Activated CD8-positive, alpha-beta memory T cell treated with anti-CD3 and anti-CD28 coated beads, Interleukin-2, amount 10 ng/mL, durations not matched to agents 7 days and 5 days (primary cell): Measurements from ENCODE around the gene UBAP2L. TPM values are rescaled to one million over a fixed set of nuclear protein-coding genes. Genes with fewer than 3 reads are reported as not detected.
A peak's percentile ranks its signal among the peaks of the same experiment; 100 is the strongest.

Source experiments
- ATAC-seq: fragments of 150-1000 bp; cut with Tn5 transposase; one replicate; pipeline ENCODE4 v1.10.0; 2021; ENCODE audit warnings: moderate library complexity
- CTCF ChIA-PET: fragments of 350-600 bp; sonication (Branson Sonifier 250); formaldehyde crosslinking; loops from one replicate; lab custom pipeline; 2021; ENCODE audit warnings: antibody characterized with exemption; lab: Charles Lee
- DNase-seq: peaks from one replicate; pipeline ENCODE4 v3.0.0-alpha.2; 2020
- H3K27ac Mint-ChIP-seq: one replicate; pipeline ENCODE4 v1.8.0; 2021; ENCODE audit warnings: mild to moderate bottlenecking, mixed read lengths
- H3K27me3 Mint-ChIP-seq: one replicate; pipeline ENCODE4 v1.8.0; 2021; ENCODE audit warnings: mixed read lengths
- H3K36me3 Mint-ChIP-seq: one replicate; pipeline ENCODE4 v1.8.0; 2021; ENCODE audit warnings: mild to moderate bottlenecking, mixed read lengths
- H3K4me1 Mint-ChIP-seq: one replicate; pipeline ENCODE4 v1.8.0; 2021; ENCODE audit warnings: mixed read lengths
- H3K4me3 Mint-ChIP-seq: one replicate; pipeline ENCODE4 v1.8.0; 2021; ENCODE audit warnings: mild to moderate bottlenecking, moderate library complexity, mixed read lengths
- H3K9me3 Mint-ChIP-seq: one replicate; pipeline ENCODE4 v1.8.0; 2022; ENCODE audit warnings: low read depth, mixed read lengths
- total RNA-seq, 2 experiments: library from RNA; stranded (reverse); gene quantifications; one replicate each; pipeline ENCODE4 v1.2.3, GENCODE V29; 2021

UBAP2L gene, protein sequence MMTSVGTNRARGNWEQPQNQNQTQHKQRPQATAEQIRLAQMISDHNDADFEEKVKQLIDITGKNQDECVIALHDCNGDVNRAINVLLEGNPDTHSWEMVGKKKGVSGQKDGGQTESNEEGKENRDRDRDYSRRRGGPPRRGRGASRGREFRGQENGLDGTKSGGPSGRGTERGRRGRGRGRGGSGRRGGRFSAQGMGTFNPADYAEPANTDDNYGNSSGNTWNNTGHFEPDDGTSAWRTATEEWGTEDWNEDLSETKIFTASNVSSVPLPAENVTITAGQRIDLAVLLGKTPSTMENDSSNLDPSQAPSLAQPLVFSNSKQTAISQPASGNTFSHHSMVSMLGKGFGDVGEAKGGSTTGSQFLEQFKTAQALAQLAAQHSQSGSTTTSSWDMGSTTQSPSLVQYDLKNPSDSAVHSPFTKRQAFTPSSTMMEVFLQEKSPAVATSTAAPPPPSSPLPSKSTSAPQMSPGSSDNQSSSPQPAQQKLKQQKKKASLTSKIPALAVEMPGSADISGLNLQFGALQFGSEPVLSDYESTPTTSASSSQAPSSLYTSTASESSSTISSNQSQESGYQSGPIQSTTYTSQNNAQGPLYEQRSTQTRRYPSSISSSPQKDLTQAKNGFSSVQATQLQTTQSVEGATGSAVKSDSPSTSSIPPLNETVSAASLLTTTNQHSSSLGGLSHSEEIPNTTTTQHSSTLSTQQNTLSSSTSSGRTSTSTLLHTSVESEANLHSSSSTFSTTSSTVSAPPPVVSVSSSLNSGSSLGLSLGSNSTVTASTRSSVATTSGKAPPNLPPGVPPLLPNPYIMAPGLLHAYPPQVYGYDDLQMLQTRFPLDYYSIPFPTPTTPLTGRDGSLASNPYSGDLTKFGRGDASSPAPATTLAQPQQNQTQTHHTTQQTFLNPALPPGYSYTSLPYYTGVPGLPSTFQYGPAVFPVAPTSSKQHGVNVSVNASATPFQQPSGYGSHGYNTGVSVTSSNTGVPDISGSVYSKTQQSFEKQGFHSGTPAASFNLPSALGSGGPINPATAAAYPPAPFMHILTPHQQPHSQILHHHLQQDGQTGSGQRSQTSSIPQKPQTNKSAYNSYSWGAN
- 100 to 1,000 TPM; 162 to 201 TPM for total RNA-seq

DNA sequence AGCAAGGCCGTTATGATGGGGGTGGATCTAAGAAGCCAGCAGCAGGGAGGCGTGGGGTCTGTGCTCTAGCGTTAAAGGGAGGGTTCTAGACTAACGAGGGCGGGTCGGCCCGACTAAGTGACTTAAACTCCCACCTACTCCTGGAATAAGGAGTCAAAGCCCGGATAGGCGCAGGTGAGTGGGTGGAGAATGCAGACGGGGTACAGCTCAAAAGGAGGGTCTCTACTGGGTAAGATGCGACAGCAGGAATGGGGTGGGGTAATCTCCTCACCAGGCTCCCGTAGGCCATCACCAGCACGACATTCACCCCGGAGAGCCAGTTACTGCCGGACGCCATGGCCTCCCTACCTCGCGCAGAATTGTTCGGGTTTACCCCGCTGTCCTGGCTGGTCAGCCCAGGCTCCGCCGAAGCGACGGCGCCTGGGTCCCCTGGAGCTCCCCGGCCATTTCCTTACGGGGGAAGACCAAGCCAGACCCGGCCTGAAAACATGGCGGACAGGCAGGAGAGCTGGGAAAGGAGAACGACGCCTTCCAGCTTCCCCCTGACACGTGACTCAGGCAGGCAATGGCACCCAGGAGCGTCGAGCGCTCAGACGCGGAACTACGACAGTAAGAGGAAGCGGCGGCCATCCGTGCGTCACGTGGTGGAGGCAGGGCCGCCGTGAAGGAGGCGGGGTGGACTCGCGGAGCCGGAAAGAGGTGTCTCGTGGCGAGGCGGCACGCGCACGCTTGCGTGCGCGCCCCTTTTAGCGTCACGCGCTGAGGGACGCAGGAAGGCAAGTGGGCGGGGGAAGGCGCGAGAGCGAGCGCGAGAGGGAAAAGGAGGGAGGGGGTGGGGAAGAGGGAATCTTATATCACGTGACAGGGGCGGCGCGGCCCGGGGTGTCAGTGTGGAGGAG lies at the start of gene UBAP2L:
Gene UBAP2L (plus strand): TSS at position 885 of the 899 bp plus-strand sequence. CDS start 4,169 bp downstream, outside the sequence.
- Mint-ChIP-seq H3K4me3 (peak within 1 kb of the TSS; percentile 99), H3K9me3 (peaks cover 2% of the 10 kb centered on the region), H3K36me3 (peaks cover 63% of the 10 kb centered on the region), H3K27ac (peak within 1 kb of the TSS; percentile 93), H3K27me3 (no peaks in the 10 kb centered on the region), H3K4me1 (peaks cover 65% of the 10 kb centered on the region)
- DNase-seq (peak; percentile 99), ATAC-seq (peak; percentile 91)
- CTCF ChIA-PET: interaction anchor here (0.6 to 2.9 kb wide), 9 partner anchors 21 to 273 kb away, joined by 3 to 9 read pairs (median 4); partner anchors contain the start of genes ATP8B2 and HAX1

DNA sequence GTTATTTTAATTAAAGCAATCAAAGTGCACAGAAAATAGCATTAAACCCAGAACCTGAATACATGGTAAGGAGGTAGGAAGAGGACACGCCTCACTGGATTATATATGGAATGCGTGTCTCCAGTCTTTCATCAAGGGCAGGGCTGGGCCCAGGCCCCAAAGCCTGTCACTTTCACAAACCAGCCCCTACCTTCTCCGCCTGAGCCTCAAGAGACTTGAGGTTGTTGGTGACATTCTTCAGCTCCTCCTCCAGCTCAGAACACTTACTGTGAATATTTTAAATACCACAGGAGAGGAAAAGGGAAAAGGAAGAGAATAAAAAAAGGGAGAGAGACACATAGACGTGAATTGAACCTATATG lies 49.6 kb upstream of the UBAP2L start:
- ATAC-seq: no peak
- no peak overlapping the region for H3K4me3 Mint-ChIP-seq
- CTCF ChIA-PET: interaction anchor here (1.0 kb wide), 1 partner anchor 308 kb away, joined by 3 read pairs; no protein-coding TSS in a partner anchor
- H3K4me1 Mint-ChIP-seq: peaks cover 34% of the 10 kb centered on the region
- no peak overlapping the region for H3K27ac Mint-ChIP-seq
- no peaks in the 10 kb centered on the region for H3K9me3 Mint-ChIP-seq
- peaks cover 72% of the 10 kb centered on the region for H3K36me3 Mint-ChIP-seq
- no peaks in the 10 kb centered on the region for H3K27me3 Mint-ChIP-seq
- DNase-seq: no peak

DNA sequence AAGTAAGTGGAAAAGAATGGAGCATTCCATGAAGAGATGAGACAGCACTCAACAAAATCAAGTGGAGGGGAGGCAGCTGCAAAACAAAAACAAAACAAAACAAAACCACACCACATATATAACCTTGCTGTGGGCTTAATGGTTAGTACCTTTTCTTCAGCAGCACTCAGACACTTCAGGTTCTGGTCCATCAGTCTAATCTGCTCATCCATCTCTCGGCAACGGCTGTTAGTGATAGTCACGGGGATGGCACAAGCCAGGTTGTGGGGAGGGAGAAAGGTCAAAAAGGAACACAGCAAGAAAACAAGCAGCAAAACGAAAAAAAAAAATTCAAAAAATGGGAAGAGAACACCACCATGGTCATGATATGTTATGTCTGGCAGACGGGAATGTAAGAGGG lies 48.9 kb upstream of the UBAP2L start:
- H3K27me3 Mint-ChIP-seq: no peaks in the 10 kb centered on the region
- no peak overlapping the region for H3K4me3 Mint-ChIP-seq
- peak overlapping the region; percentile 16 for H3K27ac Mint-ChIP-seq
- H3K4me1 Mint-ChIP-seq: peaks cover 38% of the 10 kb centered on the region
- peaks cover 72% of the 10 kb centered on the region for H3K36me3 Mint-ChIP-seq
- CTCF ChIA-PET: no interaction called here
- H3K9me3 Mint-ChIP-seq: no peaks in the 10 kb centered on the region
- ATAC-seq (no peak), DNase-seq (no peak)

DNA sequence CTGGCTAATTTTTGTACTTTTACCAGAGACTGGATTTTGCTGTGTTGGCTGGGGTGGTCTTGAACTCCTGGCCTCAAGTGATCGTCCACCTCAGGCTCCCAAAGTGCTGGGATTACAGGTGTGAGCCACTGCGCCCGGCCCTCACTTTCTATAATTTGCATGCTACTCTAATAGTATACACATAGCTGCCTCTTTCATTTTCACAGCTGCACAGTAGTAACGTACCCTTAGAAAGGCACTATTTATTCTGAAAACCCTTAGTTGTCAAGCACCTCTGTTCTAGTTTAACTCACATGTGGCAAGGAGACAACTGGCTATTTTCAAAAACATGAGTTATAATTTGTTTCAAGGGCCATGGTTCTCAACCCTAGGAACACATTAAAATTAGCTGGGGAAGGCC lies 46.1 kb upstream of the UBAP2L start:
- H3K9me3 Mint-ChIP-seq: no peaks in the 10 kb centered on the region
- no peak overlapping the region for H3K4me3 Mint-ChIP-seq
- DNase-seq: no peak
- H3K36me3 Mint-ChIP-seq: peaks cover 73% of the 10 kb centered on the region
- peaks cover 66% of the 10 kb centered on the region for H3K4me1 Mint-ChIP-seq
- H3K27me3 Mint-ChIP-seq: no peaks in the 10 kb centered on the region
- no peak overlapping the region for H3K27ac Mint-ChIP-seq
- CTCF ChIA-PET: interaction anchor here (1.4 kb wide), 1 partner anchor 25 kb away, joined by 3 read pairs; no protein-coding TSS in a partner anchor
- no peak for ATAC-seq

DNA sequence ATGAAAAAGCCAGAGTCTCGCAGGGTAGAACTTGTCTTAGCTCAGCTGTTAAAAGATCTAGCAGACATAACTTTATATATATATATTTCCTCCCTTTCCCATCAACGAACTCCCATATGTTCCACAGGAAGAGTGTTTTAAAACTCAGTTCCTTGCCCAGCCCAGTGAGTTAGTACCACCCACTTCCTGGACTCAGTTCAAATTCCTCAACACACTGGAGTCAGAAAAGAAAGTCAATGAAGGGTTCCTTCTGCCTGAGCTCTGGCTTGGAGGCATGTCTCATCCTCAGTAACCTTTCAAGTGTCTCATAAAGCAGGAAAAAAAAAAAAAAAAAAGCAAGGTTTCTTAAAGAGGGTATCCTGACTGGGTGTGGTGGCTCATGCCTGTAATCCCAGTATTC lies 44.4 kb upstream of the UBAP2L start:
- peaks cover 69% of the 10 kb centered on the region for H3K4me1 Mint-ChIP-seq
- H3K27me3 Mint-ChIP-seq: no peaks in the 10 kb centered on the region
- peak overlapping the region; percentile 71 for H3K27ac Mint-ChIP-seq
- H3K9me3 Mint-ChIP-seq: no peaks in the 10 kb centered on the region
- H3K4me3 Mint-ChIP-seq: no peak overlapping the region
- no peak for DNase-seq
- no peak for ATAC-seq
- CTCF ChIA-PET: interaction anchor here (0.7 to 1.6 kb wide), 3 partner anchors 23 to 175 kb away, joined by 3 to 7 read pairs (median 3); no protein-coding TSS in a partner anchor
- peaks cover 71% of the 10 kb centered on the region for H3K36me3 Mint-ChIP-seq

DNA sequence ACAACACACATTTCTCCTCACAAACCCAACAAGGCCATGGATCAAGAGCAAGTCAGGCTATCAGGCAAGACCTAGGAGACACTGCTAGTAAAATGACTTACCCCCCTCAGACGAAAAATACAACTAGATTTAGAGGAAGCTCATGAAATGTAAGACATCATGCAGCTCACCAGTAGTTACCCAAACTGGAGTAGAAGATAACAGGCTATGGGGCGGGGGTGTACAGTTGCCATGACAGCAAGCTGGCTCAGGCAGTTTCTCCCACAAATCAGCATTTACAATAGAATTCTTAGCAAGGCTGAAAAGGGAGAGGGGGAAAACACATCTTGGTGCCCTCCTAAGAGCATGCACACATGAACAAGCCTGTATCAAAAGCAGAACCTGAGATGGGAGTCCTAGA lies 42.7 kb upstream of the UBAP2L start:
- peaks cover 65% of the 10 kb centered on the region for H3K36me3 Mint-ChIP-seq
- H3K9me3 Mint-ChIP-seq: no peaks in the 10 kb centered on the region
- no peak for ATAC-seq
- peaks cover 59% of the 10 kb centered on the region for H3K4me1 Mint-ChIP-seq
- H3K27me3 Mint-ChIP-seq: no peaks in the 10 kb centered on the region
- peak overlapping the region; percentile 48 for H3K27ac Mint-ChIP-seq
- peak overlapping the region; percentile 99 for H3K4me3 Mint-ChIP-seq
- CTCF ChIA-PET: interaction anchor here (1.0 to 1.1 kb wide), 2 partner anchors 21 to 94 kb away, joined by 3 read pairs; partner anchors contain the start of gene HAX1
- DNase-seq: no peak

DNA sequence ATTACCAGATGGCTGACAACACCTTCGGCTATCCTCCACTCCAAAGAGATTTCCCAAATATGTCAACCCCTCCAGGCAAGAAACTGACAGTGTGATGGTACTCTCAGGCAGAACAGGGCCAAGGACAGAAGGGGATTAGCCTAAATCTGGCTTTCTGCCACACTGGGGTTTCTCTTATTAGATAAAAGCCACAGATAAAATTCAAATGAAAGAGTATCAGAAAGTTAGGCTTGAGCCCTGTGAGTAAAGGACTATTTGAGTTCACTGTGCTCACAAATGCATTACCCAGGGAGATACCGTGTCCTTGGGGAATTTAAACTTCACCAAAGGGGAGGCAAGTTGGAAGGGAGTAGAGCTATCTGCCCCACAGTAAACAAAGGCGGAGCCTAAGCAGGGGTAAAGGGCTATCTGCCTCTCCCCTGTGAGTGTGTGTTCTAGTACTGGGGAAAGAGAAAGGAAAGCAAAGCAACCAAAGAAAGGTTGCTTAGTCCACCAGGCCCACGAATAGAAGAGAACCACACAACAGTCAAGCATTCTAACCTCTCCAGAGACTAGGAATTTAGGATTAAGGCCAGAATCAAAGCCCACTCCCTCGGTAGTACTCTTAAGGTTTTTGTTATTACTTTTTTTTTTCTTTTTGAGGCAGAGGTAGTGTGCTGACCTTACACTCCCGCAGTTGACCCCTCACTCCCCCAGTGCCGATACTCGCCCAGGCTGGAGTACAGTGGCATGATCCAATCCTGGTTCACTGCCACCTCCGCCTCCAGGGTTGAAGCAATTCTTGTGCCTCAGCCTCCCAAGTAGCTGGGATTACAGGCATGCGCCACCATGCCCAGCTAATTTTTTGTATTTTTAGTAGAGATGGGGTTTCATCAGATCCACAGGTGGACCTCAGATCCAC lies 41.6 kb upstream of the UBAP2L start:
- DNase-seq (no peak), ATAC-seq (no peak)
- CTCF ChIA-PET: interaction anchor here (0.7 to 2.0 kb wide), 3 partner anchors 20 to 155 kb away, joined by 3 to 9 read pairs (median 3); no protein-coding TSS in a partner anchor
- H3K4me1 Mint-ChIP-seq: peaks cover 62% of the 10 kb centered on the region
- no peaks in the 10 kb centered on the region for H3K27me3 Mint-ChIP-seq
- peaks cover 66% of the 10 kb centered on the region for H3K36me3 Mint-ChIP-seq
- no peaks in the 10 kb centered on the region for H3K9me3 Mint-ChIP-seq
- peak overlapping the region; percentile 48 for H3K27ac Mint-ChIP-seq
- H3K4me3 Mint-ChIP-seq: peak overlapping the region; percentile 99

DNA sequence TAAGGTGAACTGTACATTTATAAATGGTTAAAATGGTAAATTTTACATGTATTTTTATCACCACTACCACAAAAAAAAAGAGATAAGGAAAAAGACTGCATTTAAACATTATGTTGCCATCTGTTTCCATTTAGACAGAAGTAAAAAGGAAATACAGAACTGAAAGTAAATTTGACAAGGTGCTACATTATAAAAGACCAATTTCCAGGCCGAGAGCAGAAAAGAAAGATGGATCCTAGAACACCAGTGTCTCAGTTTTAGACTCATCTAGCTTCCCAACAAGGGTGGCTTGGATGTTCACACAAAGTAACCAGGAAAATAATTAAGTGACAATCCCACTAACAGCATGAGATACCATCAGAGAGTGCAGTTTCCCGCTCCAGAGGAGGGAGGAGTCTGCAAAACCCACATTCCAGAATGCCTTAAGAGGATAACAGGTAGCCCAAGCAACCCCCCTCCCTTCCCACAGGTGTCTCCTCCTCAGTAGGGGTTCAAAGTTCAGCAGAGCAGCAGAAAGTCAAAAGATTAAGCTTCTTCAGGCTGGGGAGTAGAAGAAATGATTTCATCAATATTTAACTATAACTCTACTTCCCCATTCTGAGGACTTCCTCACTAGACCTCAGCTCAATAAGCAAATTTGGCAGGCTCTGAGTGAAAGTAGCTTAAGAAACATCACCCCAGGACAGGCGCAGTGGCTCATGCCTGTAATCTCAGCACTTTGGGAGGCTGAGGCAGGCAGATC lies 40.6 kb upstream of the UBAP2L start:
- ATAC-seq (no peak), DNase-seq (no peak)
- H3K36me3 Mint-ChIP-seq: peaks cover 60% of the 10 kb centered on the region
- peak overlapping the region; percentile 99 for H3K27ac Mint-ChIP-seq
- CTCF ChIA-PET: interaction anchor here (1.6 to 2.0 kb wide), 2 partner anchors 20 to 155 kb away, joined by 5 to 9 read pairs; no protein-coding TSS in a partner anchor
- H3K9me3 Mint-ChIP-seq: no peaks in the 10 kb centered on the region
- H3K27me3 Mint-ChIP-seq: no peaks in the 10 kb centered on the region
- H3K4me3 Mint-ChIP-seq: peak overlapping the region; percentile 99
- peaks cover 59% of the 10 kb centered on the region for H3K4me1 Mint-ChIP-seq

DNA sequence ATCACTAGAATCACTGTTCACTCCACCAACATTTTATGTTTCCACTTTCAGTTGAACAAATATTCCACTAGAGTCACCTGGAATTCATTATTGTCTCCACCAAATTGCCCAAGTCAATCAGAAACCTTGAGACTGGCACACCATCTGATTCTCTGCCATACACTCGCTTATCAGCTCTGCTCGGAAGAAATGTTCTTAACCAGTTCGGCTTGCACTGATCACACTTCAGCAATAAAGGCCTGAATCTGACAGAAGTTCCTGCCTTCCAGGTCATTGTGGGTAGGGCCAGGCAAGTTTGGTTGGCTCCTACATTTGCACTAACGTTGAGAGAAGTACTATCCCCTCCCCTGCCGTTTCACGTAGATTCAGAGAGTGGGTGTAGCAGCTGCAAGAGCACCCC lies 38.8 kb upstream of the UBAP2L start:
- no peak for ATAC-seq
- DNase-seq: no peak
- Mint-ChIP-seq H3K4me3 (peak overlapping the region; percentile 99), H3K4me1 (peaks cover 56% of the 10 kb centered on the region), H3K27ac (peak overlapping the region; percentile 99), H3K36me3 (peaks cover 46% of the 10 kb centered on the region), H3K27me3 (no peaks in the 10 kb centered on the region), H3K9me3 (no peaks in the 10 kb centered on the region)
- CTCF ChIA-PET: interaction anchor here (0.7 to 1.6 kb wide), 7 partner anchors 16 to 153 kb away, joined by 3 to 5 read pairs (median 3); partner anchors contain the start of genes HAX1 and UBAP2L

DNA sequence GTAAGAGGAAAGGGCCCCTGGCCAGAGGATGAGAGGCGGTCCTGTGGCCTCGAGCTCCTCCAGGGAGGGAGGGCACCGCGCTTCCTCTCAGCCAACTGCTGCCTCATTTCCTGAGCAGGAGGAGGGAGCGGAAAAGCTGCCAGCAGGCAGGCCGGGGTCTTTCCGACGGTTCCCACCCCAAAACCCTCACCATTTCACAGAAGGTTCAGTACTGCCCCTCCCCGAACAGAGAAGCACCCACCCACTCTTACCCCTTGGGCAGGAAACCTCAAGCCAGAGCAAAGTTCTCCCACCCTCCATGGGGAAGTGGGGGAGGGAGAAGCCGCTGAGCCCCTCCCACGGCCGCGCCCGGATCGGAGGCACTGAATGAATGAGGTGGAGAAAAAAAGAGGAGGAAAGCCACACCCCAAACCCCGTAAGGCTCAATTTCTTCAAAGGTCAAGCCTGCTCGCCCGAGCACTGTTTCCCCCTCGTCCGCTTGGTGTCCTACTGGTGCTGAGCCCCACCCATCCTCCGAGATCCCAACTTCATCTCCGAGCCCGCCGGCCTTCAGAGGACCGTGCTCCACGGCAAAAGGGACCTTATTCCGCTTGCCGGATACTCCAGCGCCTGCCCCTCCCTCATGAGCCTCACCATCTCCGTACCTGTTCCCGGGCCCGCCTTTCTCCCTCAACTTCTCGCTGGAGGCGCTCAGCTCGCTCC lies 38.3 kb upstream of the UBAP2L start:
- H3K36me3 Mint-ChIP-seq: peaks cover 40% of the 10 kb centered on the region

More for the DNA sequence above, 38.3 kb upstream of the UBAP2L start:
- DNase-seq (peak; percentile 92), ATAC-seq (peak; percentile 70)
- peaks cover 2% of the 10 kb centered on the region for H3K27me3 Mint-ChIP-seq
- peak overlapping the region; percentile 99 for H3K4me3 Mint-ChIP-seq
- CTCF ChIA-PET: interaction anchor here (0.7 to 1.6 kb wide), 7 partner anchors 16 to 153 kb away, joined by 3 to 5 read pairs (median 3); partner anchors contain the start of genes HAX1 and UBAP2L
- no peaks in the 10 kb centered on the region for H3K9me3 Mint-ChIP-seq
- peak overlapping the region; percentile 99 for H3K27ac Mint-ChIP-seq
- peaks cover 50% of the 10 kb centered on the region for H3K4me1 Mint-ChIP-seq
